HG03280 (cell line): ENCODE results near the gene STN1.

ENCODE experiments used
- ATAC-seq: cut with Tn5 transposase; IDR thresholded peaks from one replicate; pipeline ENCODE4 v1.9.1; 2021; ENCODE audit warnings: mild to moderate bottlenecking, moderate library complexity; ENCODE audit not compliant: unreplicated experiment

The STN1 gene

DNA sequence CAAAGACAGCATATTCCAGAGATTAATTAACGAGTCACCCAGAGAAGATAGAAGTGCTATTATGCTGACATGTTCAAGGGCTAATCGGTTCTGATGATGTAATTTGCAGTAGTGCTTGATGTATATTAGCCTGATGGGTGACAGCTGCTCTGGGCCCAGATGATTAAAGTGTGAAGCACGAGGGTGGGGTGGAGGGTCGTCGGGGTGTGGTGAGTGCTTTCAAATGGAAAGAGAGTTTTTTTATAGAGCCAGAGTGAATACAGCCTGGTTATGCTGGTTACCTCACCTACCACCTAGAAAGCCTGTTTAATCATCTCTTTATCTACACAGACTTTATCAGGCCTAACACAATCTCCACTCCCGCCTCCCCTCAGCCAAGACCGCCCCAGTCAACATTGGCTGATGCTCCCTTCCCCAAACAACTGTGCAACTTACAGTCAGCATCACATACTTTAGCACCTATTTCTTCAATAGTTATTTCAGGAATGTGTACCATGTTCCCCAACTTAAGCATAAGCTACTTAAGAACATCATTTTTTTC is 11.5 kb upstream of the STN1 start:
- no peak for ATAC-seq

GRCh38 chr10:103928784-103929183 is 10.8 kb upstream of the STN1 start:
- ATAC-seq = no peak

- no peak for ATAC-seq
These were observed 8.8 kb upstream of the STN1 start for GRCh38 chr10:103926722-103927319.

GRCh38 chr10:103925591-103925990 is 7.6 kb upstream of the STN1 start:
- ATAC-seq = no peak

DNA sequence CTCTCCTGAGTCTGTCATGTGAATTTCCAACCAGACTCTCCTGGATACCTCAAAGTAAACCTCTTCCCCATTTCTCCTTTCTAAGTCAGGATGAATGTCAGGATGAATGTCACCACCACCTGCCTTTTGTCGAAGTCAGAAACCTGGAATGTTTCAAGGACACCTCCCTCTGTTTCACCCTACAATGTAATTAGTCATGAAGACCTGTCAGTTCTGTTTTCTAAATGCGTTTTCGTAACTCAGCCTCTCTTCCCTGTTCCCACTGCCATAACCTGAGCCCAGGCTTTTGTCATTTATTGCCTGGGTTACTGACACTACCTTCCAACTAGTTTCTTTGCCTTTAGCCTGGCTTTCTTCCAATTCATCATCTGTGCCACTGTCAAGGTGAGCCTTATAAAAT is 5.5 kb upstream of the STN1 start:
- ATAC-seq = no peak

DNA sequence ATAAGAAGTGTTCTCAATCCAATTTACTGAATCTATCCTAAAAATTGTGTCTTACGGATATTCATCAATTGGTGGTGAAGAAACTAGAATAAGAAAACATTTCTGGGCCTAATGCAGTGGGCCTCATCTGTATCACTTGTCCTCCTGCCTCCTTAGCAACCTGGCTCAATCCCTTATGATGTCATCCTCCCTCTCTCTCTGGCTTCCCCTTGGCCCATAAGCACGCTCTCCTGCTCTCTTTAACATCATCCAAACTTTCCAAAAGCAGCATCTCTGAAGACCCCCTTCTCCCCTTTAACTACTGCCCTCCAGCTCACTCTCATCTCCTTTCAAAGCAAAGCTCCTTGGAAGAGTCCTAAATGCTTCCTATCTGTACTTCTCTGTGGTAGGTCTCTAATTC is 4.7 kb upstream of the STN1 start:
- ATAC-seq = no peak

- no peak for ATAC-seq
These were observed 3.8 kb upstream of the STN1 start for GRCh38 chr10:103921750-103922195.

DNA sequence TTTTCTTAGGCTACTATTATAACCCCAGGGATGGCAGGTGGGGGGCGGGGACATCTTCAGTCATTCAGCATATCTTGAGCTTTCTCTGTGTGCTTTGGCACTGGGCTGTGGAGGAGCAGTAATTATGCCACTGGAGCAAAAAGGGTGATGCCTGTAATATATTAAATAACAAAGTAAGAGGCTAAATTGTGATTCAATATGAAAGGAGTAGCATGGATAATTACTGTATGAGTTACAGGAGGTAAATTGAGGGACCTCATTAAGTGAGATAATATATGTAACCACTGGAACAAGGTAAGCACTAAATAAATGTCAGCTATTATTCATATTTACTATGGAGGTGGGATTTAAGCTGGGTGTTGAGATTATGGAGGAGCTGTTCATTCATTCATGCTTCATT is 3.3 kb upstream of the STN1 start:
- ATAC-seq = no peak

GRCh38 chr10:103919648-103920025 is 1.7 kb upstream of the STN1 start:
- no peak for ATAC-seq

DNA sequence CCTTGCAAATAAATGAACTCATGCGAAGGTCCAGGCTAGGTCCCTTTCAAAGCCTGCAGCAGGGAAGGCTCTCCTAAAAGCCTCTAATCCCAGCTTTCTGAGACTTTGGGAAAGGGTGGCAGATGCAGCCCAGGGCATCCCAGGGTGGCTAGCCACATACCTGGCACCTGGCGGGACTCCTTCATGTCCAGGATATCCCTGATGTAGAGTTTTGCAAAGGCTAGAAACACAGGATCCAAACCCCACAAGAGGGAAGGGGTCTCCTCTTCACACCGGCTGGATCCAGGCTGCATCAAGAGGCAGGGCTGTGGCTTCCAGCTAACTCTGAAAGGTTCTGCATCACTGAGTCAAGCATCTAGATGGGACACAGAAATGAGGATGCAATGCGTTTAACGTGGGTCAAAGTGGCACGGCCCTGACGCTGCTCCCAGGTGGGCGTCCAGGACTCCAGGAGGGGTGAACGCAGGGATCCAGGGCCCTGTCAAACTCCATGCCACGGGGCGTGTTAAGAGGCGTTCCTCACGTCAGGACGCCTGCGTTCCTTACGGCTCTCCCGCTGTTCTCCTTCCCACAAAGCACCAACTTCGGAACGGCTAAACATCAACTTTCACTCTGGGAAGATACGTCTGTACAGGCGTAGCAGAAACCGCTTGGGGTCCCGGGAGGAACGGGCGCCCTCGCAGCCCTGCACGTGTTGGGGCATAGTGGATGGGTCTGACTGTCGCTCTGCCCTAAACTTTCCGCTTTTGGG is 507 bp downstream of the STN1 start:
- ATAC-seq = peak; percentile 6

GRCh38 chr10:103916876-103917275 is 1.1 kb downstream of the STN1 start:
- no peak for ATAC-seq

- no peak for ATAC-seq
These were observed 1.7 kb downstream of the STN1 start for GRCh38 chr10:103916254-103916653.

DNA sequence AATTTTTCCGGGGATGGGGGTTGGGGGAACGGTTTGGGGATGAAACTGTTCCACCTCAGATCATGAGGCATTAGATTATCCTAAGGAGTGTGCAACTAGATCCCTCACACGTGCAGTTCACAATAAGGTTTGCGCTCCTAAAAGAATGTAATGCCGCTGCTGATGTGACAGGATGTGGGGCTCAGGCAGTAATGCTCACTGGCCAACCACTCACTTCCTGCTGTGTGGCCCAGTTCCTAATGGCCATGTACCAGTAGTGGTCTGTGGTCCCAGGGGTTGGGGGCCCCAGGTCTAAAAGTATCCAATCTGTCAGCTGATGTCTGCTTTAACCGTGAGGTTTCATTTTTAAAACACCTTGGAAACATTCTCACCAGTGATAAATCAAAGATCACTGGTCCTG is 2.2 kb downstream of the STN1 start:
- ATAC-seq = no peak

- no peak for ATAC-seq
These were observed 5.2 kb downstream of the STN1 start for GRCh38 chr10:103912759-103913158.

GRCh38 chr10:103911021-103911459 is 6.9 kb downstream of the STN1 start:
- ATAC-seq = peak; percentile 38

DNA sequence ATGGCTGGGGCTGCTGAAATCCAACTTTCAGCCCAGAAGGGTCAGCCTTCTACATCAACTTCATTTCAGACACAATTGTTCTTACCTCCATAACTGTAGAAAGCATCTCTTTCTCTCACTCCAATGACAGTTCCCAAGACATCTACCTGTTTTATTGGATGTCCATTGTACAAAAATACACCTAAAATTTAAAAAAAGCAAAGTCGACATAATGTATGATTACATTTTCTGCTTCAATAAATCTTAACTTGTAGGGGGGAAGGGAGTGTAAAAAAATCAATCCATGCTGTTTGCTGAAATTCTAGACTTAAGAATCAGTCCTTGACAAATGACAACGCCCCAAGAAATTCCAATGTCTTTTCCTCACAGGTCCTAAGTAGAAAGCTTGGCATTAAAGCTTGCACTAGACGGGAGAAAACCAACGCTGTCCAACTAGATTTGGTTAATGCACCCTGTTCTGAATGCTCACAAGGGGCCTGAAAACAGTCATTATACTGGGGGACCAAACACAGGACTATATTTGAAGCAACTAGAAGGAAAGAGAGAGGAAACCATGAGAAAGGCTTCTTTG is 7.5 kb downstream of the STN1 start:
- ATAC-seq = no peak

DNA sequence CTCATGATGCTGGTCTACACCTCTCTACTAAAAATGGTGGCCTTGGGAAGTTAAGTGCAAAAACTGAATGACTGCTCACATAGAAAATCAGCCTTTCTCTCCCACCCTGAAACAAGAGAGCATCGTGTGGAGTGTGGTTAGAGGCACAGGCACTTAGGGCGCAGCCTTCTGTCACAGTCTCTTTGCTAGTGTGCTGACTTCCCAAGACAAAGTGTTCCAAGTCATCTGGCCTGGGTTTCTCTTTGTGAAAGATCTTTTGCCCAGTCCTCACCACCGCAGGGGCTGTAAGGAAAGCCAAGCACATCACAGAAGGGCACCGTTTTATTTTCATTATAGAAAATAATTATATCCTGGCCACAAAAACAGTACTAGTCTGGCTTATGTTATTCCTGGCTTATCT is 12.5 kb downstream of the STN1 start:
- no peak for ATAC-seq

DNA sequence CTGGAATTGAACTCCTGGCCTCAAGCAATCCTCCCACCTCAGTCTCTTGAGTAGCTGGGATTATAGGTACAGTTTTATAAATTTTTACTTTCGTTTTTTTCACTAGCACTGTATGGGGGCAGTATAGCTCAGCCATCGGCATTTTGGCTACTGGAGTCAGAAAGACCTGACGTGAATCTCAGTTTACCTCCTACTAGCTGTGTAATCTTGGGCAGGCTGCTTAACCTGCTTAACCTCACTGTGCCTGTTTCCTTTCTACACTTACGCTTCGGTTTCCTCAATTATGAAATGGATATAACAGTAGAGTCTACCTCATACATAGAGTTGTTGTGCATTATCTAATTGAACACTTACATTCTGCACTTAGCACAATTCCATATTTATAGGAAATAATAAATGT is 16.7 kb downstream of the STN1 start:
- ATAC-seq = no peak

DNA sequence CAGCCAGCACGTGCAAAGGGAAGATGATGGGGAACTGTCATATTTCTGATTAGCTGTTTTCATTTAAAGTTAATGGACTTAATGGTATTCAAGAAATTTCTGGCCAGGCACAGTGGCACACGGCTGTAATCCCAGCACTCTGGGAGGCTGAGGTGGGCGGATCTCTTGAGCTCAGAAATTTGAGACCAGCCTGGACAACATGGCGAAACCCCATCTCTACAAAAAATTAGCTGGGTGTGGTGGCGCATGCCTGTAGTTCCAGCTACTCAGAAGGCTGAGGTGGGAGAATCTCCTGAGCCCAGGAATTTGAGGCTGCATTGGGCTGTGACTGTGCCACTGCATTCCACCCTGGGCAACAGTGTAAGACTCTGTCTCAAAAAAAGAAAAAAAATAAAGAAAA is 18.7 kb downstream of the STN1 start:
- ATAC-seq = no peak

DNA sequence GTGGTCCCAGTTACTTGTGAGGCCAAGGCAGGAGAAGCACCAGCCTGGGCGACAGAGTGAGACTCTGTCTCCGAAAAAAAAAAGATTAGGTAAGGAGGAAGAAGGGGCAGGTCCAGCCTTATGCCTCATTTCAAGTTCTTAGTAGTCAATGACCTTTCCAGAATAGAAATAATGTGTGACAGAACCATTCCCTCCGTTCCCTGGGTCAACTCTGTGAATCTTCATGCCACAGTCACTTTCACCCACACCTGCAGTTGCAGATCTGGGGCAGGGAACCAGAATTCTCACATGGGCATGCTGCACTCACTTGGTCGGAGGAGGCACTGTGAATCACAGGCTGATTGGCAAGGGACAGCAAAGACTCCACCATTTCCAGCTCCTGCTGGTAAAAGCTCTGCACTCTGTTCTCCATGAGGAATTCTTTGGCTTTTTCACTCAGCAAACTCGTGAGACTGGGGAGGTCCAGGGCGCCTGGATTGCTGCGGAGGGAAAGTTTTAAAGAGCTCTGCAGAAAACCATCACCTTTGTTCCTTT is 20.7 kb downstream of the STN1 start:
- no peak for ATAC-seq

- ATAC-seq = no peak
These were observed 21.8 kb downstream of the STN1 start for GRCh38 chr10:103896225-103896624.
